Effector memory CD4-positive, alpha-beta T cell (primary cell): ENCODE measurements around the gene HHATL.

Experiments
- DNase-seq, 3 donors: peaks; one replicate each; pipeline ENCODE4 v3.0.0-alpha.2; 2020
- H3K27ac ChIP-seq: 2 replicates; pipeline ENCODE4 v1.7.0; 2013; ENCODE audit warnings: mild to moderate bottlenecking, low read length, moderate library complexity; ENCODE audit not compliant: insufficient read depth, poor library complexity, severe bottlenecking
- H3K27me3 ChIP-seq: replicated peaks from 2 replicates; pipeline ENCODE4 v1.7.0; 2013; ENCODE audit warnings: mild to moderate bottlenecking, low read length; ENCODE audit not compliant: insufficient read depth, control insufficient read depth, poor library complexity, severe bottlenecking
- H3K36me3 ChIP-seq: 2 replicates; pipeline ENCODE4 v1.7.0; 2013; ENCODE audit warnings: mild to moderate bottlenecking, low read length, moderate library complexity; ENCODE audit not compliant: control insufficient read depth, insufficient read depth
- H3K4me1 ChIP-seq: 2 replicates; pipeline ENCODE4 v1.7.0; 2013; ENCODE audit warnings: low read length, mild to moderate bottlenecking; ENCODE audit not compliant: control insufficient read depth, insufficient read depth, poor library complexity, severe bottlenecking
- H3K4me3 ChIP-seq: 2 replicates; pipeline ENCODE4 v1.7.0; 2013; ENCODE audit warnings: low read length, low read depth, mild to moderate bottlenecking; ENCODE audit not compliant: insufficient read depth, poor library complexity, severe bottlenecking
- H3K9me3 ChIP-seq: 2 replicates; pipeline ENCODE4 v1.7.0; 2013; ENCODE audit warnings: mild to moderate bottlenecking, low read length, moderate library complexity; ENCODE audit not compliant: control insufficient read depth

The HHATL gene

GRCh38 chr3:42683875-42684598 is 18.6 kb downstream of the HHATL start:
- H3K36me3 ChIP-seq: no peaks in the 10 kb centered on the region
- no peaks in the 10 kb centered on the region for H3K4me1 ChIP-seq
- H3K4me3 ChIP-seq: no peak overlapping the region
- DNase-seq: no peak
- H3K9me3 ChIP-seq: no peaks in the 10 kb centered on the region
- peaks cover 6% of the 10 kb centered on the region for H3K27me3 ChIP-seq
- H3K27ac ChIP-seq: no peak overlapping the region

- no peaks in the 10 kb centered on the region for H3K9me3 ChIP-seq
- no peak overlapping the region for H3K27ac ChIP-seq
- no peak for DNase-seq
- no peak overlapping the region for H3K4me3 ChIP-seq
- H3K4me1 ChIP-seq: no peaks in the 10 kb centered on the region
- no peaks in the 10 kb centered on the region for H3K36me3 ChIP-seq
- H3K27me3 ChIP-seq: peaks cover 6% of the 10 kb centered on the region
These were observed 20.1 kb downstream of the HHATL start for GRCh38 chr3:42682301-42683070.

GRCh38 chr3:42681361-42682038 is 21.1 kb downstream of the HHATL start:
- Histone ChIP-seq H3K4me3 (no peak overlapping the region), H3K27ac (no peak overlapping the region), H3K4me1 (no peaks in the 10 kb centered on the region), H3K9me3 (no peaks in the 10 kb centered on the region), H3K27me3 (peaks cover 6% of the 10 kb centered on the region), H3K36me3 (no peaks in the 10 kb centered on the region)
- DNase-seq: no peak

GRCh38 chr3:42680806-42681205 is 21.8 kb downstream of the HHATL start:
- Histone ChIP-seq H3K27me3 (peaks cover 6% of the 10 kb centered on the region), H3K4me1 (no peaks in the 10 kb centered on the region), H3K36me3 (no peaks in the 10 kb centered on the region), H3K9me3 (no peaks in the 10 kb centered on the region), H3K27ac (no peak overlapping the region), H3K4me3 (no peak overlapping the region)
- no peak for DNase-seq

- H3K4me3 ChIP-seq: no peak overlapping the region
These were observed 22.3 kb downstream of the HHATL start for GRCh38 chr3:42680271-42680670.

GRCh38 chr3:42678447-42678846 is 24.2 kb downstream of the HHATL start:
- no peaks in the 10 kb centered on the region for H3K36me3 ChIP-seq
- H3K27me3 ChIP-seq: no peaks in the 10 kb centered on the region
- no peak for DNase-seq
- H3K9me3 ChIP-seq: no peaks in the 10 kb centered on the region
- H3K4me3 ChIP-seq: no peak overlapping the region
- no peaks in the 10 kb centered on the region for H3K4me1 ChIP-seq
- H3K27ac ChIP-seq: no peak overlapping the region

More at GRCh38 chr3:42680271-42680670, 22.3 kb downstream of the HHATL start:
- Histone ChIP-seq H3K9me3 (no peaks in the 10 kb centered on the region), H3K4me1 (no peaks in the 10 kb centered on the region), H3K27ac (no peak overlapping the region), H3K36me3 (no peaks in the 10 kb centered on the region), H3K27me3 (peaks cover 4% of the 10 kb centered on the region)
- DNase-seq: no peak

GRCh38 chr3:42675909-42676308 is 26.7 kb downstream of the HHATL start:
- no peaks in the 10 kb centered on the region for H3K9me3 ChIP-seq
- no peak overlapping the region for H3K27ac ChIP-seq
- no peaks in the 10 kb centered on the region for H3K27me3 ChIP-seq
- DNase-seq: no peak
- H3K36me3 ChIP-seq: no peaks in the 10 kb centered on the region
- no peak overlapping the region for H3K4me3 ChIP-seq
- H3K4me1 ChIP-seq: no peaks in the 10 kb centered on the region

- Histone ChIP-seq H3K4me1 (no peaks in the 10 kb centered on the region), H3K36me3 (no peaks in the 10 kb centered on the region), H3K9me3 (no peaks in the 10 kb centered on the region), H3K27ac (no peak overlapping the region), H3K27me3 (no peaks in the 10 kb centered on the region), H3K4me3 (no peak overlapping the region)
- DNase-seq: no peak
These were observed 28.5 kb downstream of the HHATL start for GRCh38 chr3:42674146-42674545.

GRCh38 chr3:42673082-42673481 is 29.5 kb downstream of the HHATL start:
- DNase-seq: no peak
- no peak overlapping the region for H3K27ac ChIP-seq
- no peaks in the 10 kb centered on the region for H3K9me3 ChIP-seq
- H3K27me3 ChIP-seq: no peaks in the 10 kb centered on the region
- no peaks in the 10 kb centered on the region for H3K36me3 ChIP-seq
- H3K4me1 ChIP-seq: no peaks in the 10 kb centered on the region
- no peak overlapping the region for H3K4me3 ChIP-seq

GRCh38 chr3:42672515-42672914 is 30.1 kb downstream of the HHATL start:
- no peak overlapping the region for H3K27ac ChIP-seq
- no peaks in the 10 kb centered on the region for H3K27me3 ChIP-seq
- no peaks in the 10 kb centered on the region for H3K9me3 ChIP-seq
- no peak for DNase-seq
- no peaks in the 10 kb centered on the region for H3K36me3 ChIP-seq
- H3K4me3 ChIP-seq: no peak overlapping the region
- H3K4me1 ChIP-seq: no peaks in the 10 kb centered on the region
